ENCODE measurements around the gene TNNI3K. TPM values are rescaled to one million over a fixed set of nuclear protein-coding genes. Genes with fewer than 3 reads are reported as not detected.

Gene TNNI3K
- total and polyA plus RNA-seq, 10 of the 15 experiments (the other 5 are each of a cell fraction or from before 2014, with no cell fraction given), result 0.14 to 1.6 (median 0.44) TPM; not detected in 4

DNA sequence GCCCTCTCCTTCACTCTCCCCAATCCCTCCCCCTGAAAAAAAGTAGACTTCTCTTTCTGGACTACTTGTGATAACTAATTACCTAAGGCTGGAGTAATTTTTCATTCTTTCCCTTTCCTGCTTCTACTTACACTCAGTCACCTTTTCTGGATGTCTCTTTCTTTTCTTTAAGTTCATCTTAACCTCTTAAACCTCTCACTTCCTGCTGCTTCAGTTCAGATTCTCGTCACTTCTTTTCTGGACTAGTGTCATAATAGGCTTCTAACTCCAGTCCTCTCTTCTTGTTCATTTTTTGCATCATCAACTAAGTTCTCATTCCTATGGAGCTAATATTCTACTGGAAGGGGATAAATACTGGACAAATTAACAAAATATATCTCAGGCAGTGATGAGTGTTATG is 201.8 kb downstream of the TNNI3K start (continued):
- TF ChIP-seq, protein P1, sequence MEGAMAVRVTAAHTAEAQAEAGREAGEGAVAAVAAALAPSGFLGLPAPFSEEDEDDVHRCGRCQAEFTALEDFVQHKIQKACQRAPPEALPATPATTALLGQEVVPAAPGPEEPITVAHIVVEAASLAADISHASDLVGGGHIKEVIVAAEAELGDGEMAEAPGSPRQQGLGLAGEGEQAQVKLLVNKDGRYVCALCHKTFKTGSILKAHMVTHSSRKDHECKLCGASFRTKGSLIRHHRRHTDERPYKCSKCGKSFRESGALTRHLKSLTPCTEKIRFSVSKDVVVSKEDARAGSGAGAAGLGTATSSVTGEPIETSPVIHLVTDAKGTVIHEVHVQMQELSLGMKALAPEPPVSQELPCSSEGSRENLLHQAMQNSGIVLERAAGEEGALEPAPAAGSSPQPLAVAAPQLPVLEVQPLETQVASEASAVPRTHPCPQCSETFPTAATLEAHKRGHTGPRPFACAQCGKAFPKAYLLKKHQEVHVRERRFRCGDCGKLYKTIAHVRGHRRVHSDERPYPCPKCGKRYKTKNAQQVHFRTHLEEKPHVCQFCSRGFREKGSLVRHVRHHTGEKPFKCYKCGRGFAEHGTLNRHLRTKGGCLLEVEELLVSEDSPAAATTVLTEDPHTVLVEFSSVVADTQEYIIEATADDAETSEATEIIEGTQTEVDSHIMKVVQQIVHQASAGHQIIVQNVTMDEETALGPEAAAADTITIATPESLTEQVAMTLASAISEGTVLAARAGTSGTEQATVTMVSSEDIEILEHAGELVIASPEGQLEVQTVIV (IDR thresholded peaks at IDR 0.05; ENCODE audit: borderline replicate concordance, partially characterized antibody), result no peak
- TF ChIP-seq SIX5 (IDR thresholded peaks at IDR 0.05; ENCODE audit: low read depth, low read length, severe bottlenecking), result no peak
- TF ChIP-seq KAT2A (conservative IDR thresholded peaks at IDR 0.05; ENCODE audit: control insufficient read depth, low read depth, low read length), result no peak
- TF ChIP-seq, protein P2, sequence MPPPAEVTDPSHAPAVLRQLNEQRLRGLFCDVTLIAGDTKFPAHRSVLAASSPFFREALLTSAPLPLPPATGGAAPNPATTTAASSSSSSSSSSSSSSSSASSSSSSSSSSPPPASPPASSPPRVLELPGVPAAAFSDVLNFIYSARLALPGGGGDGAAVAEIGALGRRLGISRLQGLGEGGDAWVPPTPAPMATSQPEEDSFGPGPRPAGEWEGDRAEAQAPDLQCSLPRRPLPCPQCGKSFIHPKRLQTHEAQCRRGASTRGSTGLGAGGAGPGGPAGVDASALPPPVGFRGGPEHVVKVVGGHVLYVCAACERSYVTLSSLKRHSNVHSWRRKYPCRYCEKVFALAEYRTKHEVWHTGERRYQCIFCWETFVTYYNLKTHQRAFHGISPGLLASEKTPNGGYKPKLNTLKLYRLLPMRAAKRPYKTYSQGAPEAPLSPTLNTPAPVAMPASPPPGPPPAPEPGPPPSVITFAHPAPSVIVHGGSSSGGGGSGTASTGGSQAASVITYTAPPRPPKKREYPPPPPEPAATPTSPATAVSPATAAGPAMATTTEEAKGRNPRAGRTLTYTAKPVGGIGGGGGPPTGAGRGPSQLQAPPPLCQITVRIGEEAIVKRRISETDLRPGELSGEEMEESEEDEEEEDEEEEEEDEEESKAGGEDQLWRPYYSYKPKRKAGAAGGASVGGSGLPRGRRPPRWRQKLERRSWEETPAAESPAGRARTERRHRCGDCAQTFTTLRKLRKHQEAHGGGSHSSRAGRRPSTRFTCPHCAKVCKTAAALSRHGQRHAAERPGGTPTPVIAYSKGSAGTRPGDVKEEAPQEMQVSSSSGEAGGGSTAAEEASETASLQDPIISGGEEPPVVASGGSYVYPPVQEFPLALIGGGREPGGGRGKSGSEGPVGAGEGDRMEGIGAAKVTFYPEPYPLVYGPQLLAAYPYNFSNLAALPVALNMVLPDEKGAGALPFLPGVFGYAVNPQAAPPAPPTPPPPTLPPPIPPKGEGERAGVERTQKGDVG (CRISPR knock-in tag; IDR thresholded peaks at IDR 0.05), result no peak

- ChIA-PET POLR2A (no interaction called here), SMC1A (ENCODE audit: uncharacterized antibody, unreplicated experiment) (no interaction called here), RAD21 (ENCODE audit: unreplicated experiment) (no interaction called here), CTCF (no interaction called here)
- Histone ChIP-seq H3K4me3 (no peak overlapping the region), H3K9me3 (replicated peaks; ENCODE audit: control insufficient read depth, insufficient read depth, low read length) (no peaks in the 10 kb centered on the region), H3K79me2 (ENCODE audit: control insufficient read depth, insufficient read depth, low read length) (no peaks in the 10 kb centered on the region), H3K4me2 (ENCODE audit: control insufficient read depth, insufficient read depth) (no peak overlapping the region), H3K36me3 (ENCODE audit: control insufficient read depth in 2 of 2, insufficient read depth in 2 of 2, low read length in 1 of 2) (no peaks in the 10 kb centered on the region), H4K20me1 (ENCODE audit: control insufficient read depth, insufficient read depth) (no peaks in the 10 kb centered on the region), H3K4me1 (ENCODE audit: control insufficient read depth, insufficient read depth, low read length) (no peaks in the 10 kb centered on the region), H3K9ac (ENCODE audit: control insufficient read depth, insufficient read depth, low read length) (no peak overlapping the region), H3K27ac (ENCODE audit: control insufficient read depth, insufficient read depth) (no peak overlapping the region), H3K27me3 (replicated peaks in 1 of 2; ENCODE audit: control insufficient read depth in 2 of 2, insufficient read depth in 2 of 2, low read length in 1 of 2) (no peaks in the 10 kb centered on the region), H2AFZ (ENCODE audit: control insufficient read depth, low read depth, low read length) (no peak overlapping the region)
- intact Hi-C loops (cut with micrococcal nuclease; ENCODE audit: unreplicated experiment), result no loop called here
- BruUV-seq (replicated peaks), result no TSS peak
- in situ Hi-C loops (cut with MboI), result loop anchor here (25.0 kb wide), 1 partner anchor 615 kb away; no protein-coding TSS in a partner anchor
- TF ChIP-seq IKZF1 (conservative IDR thresholded peaks at IDR 0.05), result no peak
- TF ChIP-seq IRF3 (IDR thresholded peaks at IDR 0.05), result no peak
- TF ChIP-seq NBN (IDR thresholded peaks at IDR 0.05), result no peak
- TF ChIP-seq RAD51 (IDR thresholded peaks at IDR 0.05), result no peak
- TF ChIP-seq ZSCAN29 (IDR thresholded peaks at IDR 0.05), result no peak
- no peak for TF ChIP-seq RAD21 (IDR thresholded peaks at IDR 0.05; ENCODE audit: insufficient read depth, low read depth, low read length)
- no peak for TF ChIP-seq MEF2B (IDR thresholded peaks at IDR 0.05; ENCODE audit: partially characterized antibody, poor library complexity, severe bottlenecking)
- TF ChIP-seq, protein P3, sequence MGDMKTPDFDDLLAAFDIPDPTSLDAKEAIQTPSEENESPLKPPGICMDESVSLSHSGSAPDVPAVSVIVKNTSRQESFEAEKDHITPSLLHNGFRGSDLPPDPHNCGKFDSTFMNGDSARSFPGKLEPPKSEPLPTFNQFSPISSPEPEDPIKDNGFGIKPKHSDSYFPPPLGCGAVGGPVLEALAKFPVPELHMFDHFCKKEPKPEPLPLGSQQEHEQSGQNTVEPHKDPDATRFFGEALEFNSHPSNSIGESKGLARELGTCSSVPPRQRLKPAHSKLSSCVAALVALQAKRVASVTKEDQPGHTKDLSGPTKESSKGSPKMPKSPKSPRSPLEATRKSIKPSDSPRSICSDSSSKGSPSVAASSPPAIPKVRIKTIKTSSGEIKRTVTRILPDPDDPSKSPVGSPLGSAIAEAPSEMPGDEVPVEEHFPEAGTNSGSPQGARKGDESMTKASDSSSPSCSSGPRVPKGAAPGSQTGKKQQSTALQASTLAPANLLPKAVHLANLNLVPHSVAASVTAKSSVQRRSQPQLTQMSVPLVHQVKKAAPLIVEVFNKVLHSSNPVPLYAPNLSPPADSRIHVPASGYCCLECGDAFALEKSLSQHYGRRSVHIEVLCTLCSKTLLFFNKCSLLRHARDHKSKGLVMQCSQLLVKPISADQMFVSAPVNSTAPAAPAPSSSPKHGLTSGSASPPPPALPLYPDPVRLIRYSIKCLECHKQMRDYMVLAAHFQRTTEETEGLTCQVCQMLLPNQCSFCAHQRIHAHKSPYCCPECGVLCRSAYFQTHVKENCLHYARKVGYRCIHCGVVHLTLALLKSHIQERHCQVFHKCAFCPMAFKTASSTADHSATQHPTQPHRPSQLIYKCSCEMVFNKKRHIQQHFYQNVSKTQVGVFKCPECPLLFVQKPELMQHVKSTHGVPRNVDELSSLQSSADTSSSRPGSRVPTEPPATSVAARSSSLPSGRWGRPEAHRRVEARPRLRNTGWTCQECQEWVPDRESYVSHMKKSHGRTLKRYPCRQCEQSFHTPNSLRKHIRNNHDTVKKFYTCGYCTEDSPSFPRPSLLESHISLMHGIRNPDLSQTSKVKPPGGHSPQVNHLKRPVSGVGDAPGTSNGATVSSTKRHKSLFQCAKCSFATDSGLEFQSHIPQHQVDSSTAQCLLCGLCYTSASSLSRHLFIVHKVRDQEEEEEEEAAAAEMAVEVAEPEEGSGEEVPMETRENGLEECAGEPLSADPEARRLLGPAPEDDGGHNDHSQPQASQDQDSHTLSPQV (IDR thresholded peaks at IDR 0.05), result no peak
- FAIRE-seq (no peak), ATAC-seq (no peak), DNase-seq (ENCODE audit: low read depth, low spot score) (no peak)
- WGBS (ENCODE audit: insufficient coverage, insufficient replicate concordance, low lambda C conversion rate, missing lambda C conversion rate), result 0% methylated on average over 1 of the region's 1 CpG
These were observed 216.8 kb downstream of the TNNI3K start for GRCh38 chr1:74452035-74452434.

Measured in GM12878 (cell line).